ENCODE data around the gene TMEM220.
A peak's percentile ranks its signal among the peaks of the same experiment; 100 is the strongest.

The TMEM220 gene

GRCh38 chr17:10729334-10730193 is at the start of gene TMEM220:
TMEM220 (minus strand) TSS chr17:10730023; CDS start chr17:10729851, 172 bp downstream.
- H3K79me2 ChIP-seq: no peaks in the 10 kb centered on the region
- peak within 1 kb of the TSS; percentile 40 for H3K27ac ChIP-seq
- H3K4me3 ChIP-seq (ENCODE audit: low read depth, low read length): peak within 1 kb of the TSS; percentile 50
- no peaks in the 10 kb centered on the region for H3K9me3 ChIP-seq (ENCODE audit: control insufficient read depth, low read length)
- H3K9ac ChIP-seq: no peak within 1 kb of the TSS
- TF ChIP-seq CTCF (IDR thresholded peaks at IDR 0.05): no peak
- no peaks in the 10 kb centered on the region for H3K4me1 ChIP-seq
- H2AFZ ChIP-seq: peak within 1 kb of the TSS; percentile 92
- H3K4me2 ChIP-seq (ENCODE audit: low read length): peak within 1 kb of the TSS; percentile 68
- no peaks in the 10 kb centered on the region for H3K36me3 ChIP-seq (ENCODE audit: control insufficient read depth, insufficient read depth, low read length)
- no peaks in the 10 kb centered on the region for H3K27me3 ChIP-seq (ENCODE audit: control insufficient read depth, insufficient read depth, low read length)

- Histone ChIP-seq H3K4me1 (no peaks in the 10 kb centered on the region), H3K9me3 (ENCODE audit: control insufficient read depth, low read length) (no peaks in the 10 kb centered on the region), H3K9ac (no peak overlapping the region), H2AFZ (no peak overlapping the region), H3K4me3 (ENCODE audit: low read depth, low read length) (no peak overlapping the region), H3K36me3 (ENCODE audit: control insufficient read depth, insufficient read depth, low read length) (no peaks in the 10 kb centered on the region), H3K4me2 (ENCODE audit: low read length) (no peak overlapping the region), H3K27me3 (ENCODE audit: control insufficient read depth, insufficient read depth, low read length) (no peaks in the 10 kb centered on the region), H3K27ac (no peak overlapping the region), H3K79me2 (no peaks in the 10 kb centered on the region)
- no peak for TF ChIP-seq CTCF (IDR thresholded peaks at IDR 0.05)
Observed at GRCh38 chr17:10779609-10780008, 49.8 kb upstream of the TMEM220 start.

GRCh38 chr17:10777890-10778289 is 48.1 kb upstream of the TMEM220 start:
- Histone ChIP-seq H3K4me1 (no peaks in the 10 kb centered on the region), H3K27ac (no peak overlapping the region), H3K9ac (no peak overlapping the region), H2AFZ (no peak overlapping the region), H3K27me3 (ENCODE audit: control insufficient read depth, insufficient read depth, low read length) (no peaks in the 10 kb centered on the region), H3K4me2 (ENCODE audit: low read length) (no peak overlapping the region), H3K36me3 (ENCODE audit: control insufficient read depth, insufficient read depth, low read length) (no peaks in the 10 kb centered on the region), H3K9me3 (ENCODE audit: control insufficient read depth, low read length) (no peaks in the 10 kb centered on the region), H3K4me3 (ENCODE audit: low read depth, low read length) (no peak overlapping the region), H3K79me2 (no peaks in the 10 kb centered on the region)
- no peak for TF ChIP-seq CTCF (IDR thresholded peaks at IDR 0.05)

GRCh38 chr17:10777131-10777807 is 47.4 kb upstream of the TMEM220 start:
- Histone ChIP-seq H3K4me2 (ENCODE audit: low read length) (no peak overlapping the region), H3K27me3 (ENCODE audit: control insufficient read depth, insufficient read depth, low read length) (no peaks in the 10 kb centered on the region), H3K9ac (no peak overlapping the region), H3K9me3 (ENCODE audit: control insufficient read depth, low read length) (no peaks in the 10 kb centered on the region), H3K4me3 (ENCODE audit: low read depth, low read length) (no peak overlapping the region), H3K79me2 (no peaks in the 10 kb centered on the region), H2AFZ (no peak overlapping the region), H3K4me1 (no peaks in the 10 kb centered on the region), H3K36me3 (ENCODE audit: control insufficient read depth, insufficient read depth, low read length) (no peaks in the 10 kb centered on the region), H3K27ac (no peak overlapping the region)
- no peak for TF ChIP-seq CTCF (IDR thresholded peaks at IDR 0.05)
